HG03066 (cell line): Measurements from ENCODE around the gene TNIP3.
"Not testable (repeated sequence)": the region's sequence is repeated elsewhere in the genome, so short reads cannot be mapped to it uniquely, and the experiment has no call there.

Experiments
- ATAC-seq: cut with Tn5 transposase; IDR thresholded peaks from one replicate; pipeline ENCODE4 v1.9.1; 2021; ENCODE audit warnings: low read depth; ENCODE audit not compliant: unreplicated experiment

TNIP3 gene

GRCh38 chr4:121164291-121164690 lies at the start of gene TNIP3:
Gene TNIP3 (minus strand): TSS chr4:121164321. CDS start chr4:121164125, 196 bp downstream.
- ATAC-seq, result no peak

- ATAC-seq, result no peak
These were observed 48.7 kb upstream of the TNIP3 start for GRCh38 chr4:121212806-121213205.

GRCh38 chr4:121209171-121209570 lies 45.0 kb upstream of the TNIP3 start:
- ATAC-seq, result no peak

- no peak for ATAC-seq
These were observed 44.3 kb upstream of the TNIP3 start for GRCh38 chr4:121208244-121209007.

- not testable (repeated sequence) for ATAC-seq
These were observed 41.7 kb upstream of the TNIP3 start for GRCh38 chr4:121205777-121206176.

- peak; percentile 78 for ATAC-seq
These were observed 36.8 kb upstream of the TNIP3 start for GRCh38 chr4:121200795-121201472.

- peak; percentile 62 for ATAC-seq
These were observed 35.8 kb upstream of the TNIP3 start for GRCh38 chr4:121199742-121200561.

GRCh38 chr4:121198251-121198650 lies 34.1 kb upstream of the TNIP3 start:
- no peak for ATAC-seq

- no peak for ATAC-seq
These were observed 31.5 kb upstream of the TNIP3 start for GRCh38 chr4:121195649-121196048.

- no peak for ATAC-seq
These were observed 28.4 kb upstream of the TNIP3 start for GRCh38 chr4:121192480-121192879.

GRCh38 chr4:121192013-121192412 lies 27.9 kb upstream of the TNIP3 start:
- ATAC-seq, result no peak

GRCh38 chr4:121191361-121191760 lies 27.2 kb upstream of the TNIP3 start:
- ATAC-seq, result no peak

GRCh38 chr4:121190389-121190788 lies 26.3 kb upstream of the TNIP3 start:
- ATAC-seq, result no peak

GRCh38 chr4:121189326-121190215 lies 25.4 kb upstream of the TNIP3 start:
- ATAC-seq, result peak; percentile 89

GRCh38 chr4:121187206-121187605 lies 23.1 kb upstream of the TNIP3 start:
- ATAC-seq, result no peak

- peak; percentile 41 for ATAC-seq
These were observed 21.8 kb upstream of the TNIP3 start for GRCh38 chr4:121185960-121186359.

GRCh38 chr4:121183989-121184388 lies 19.9 kb upstream of the TNIP3 start:
- no peak for ATAC-seq

- no peak for ATAC-seq
These were observed 19.2 kb upstream of the TNIP3 start for GRCh38 chr4:121183361-121183760.

- ATAC-seq, result no peak
These were observed 18.2 kb upstream of the TNIP3 start for GRCh38 chr4:121182296-121182695.

GRCh38 chr4:121181493-121181892 lies 17.4 kb upstream of the TNIP3 start:
- no peak for ATAC-seq
